Measurements from ENCODE around the gene IL31RA.
A peak's percentile ranks its signal among the peaks of the same experiment; 100 is the strongest.
"Not testable (repeated sequence)": the region's sequence is repeated elsewhere in the genome, so short reads cannot be mapped to it uniquely, and the experiment has no call there.

IL31RA gene

GRCh38 chr5:55927861-55928655 is 76.9 kb downstream of the IL31RA start:
- DNase-seq, result no peak

GRCh38 chr5:55929020-55929799 is 78.1 kb downstream of the IL31RA start:
- DNase-seq, result no peak

- DNase-seq, result no peak
Observed at GRCh38 chr5:55932700-55933099, 81.5 kb downstream of the IL31RA start.

- no peak for DNase-seq
Observed at GRCh38 chr5:55933377-55934114, 82.4 kb downstream of the IL31RA start.

- DNase-seq, result no peak
Observed at GRCh38 chr5:55934115-55934613, 83.0 kb downstream of the IL31RA start.

- DNase-seq, result no peak
Observed at GRCh38 chr5:55934720-55935119, 83.6 kb downstream of the IL31RA start.

- DNase-seq, result no peak
Observed at GRCh38 chr5:55935371-55935770, 84.2 kb downstream of the IL31RA start.

- DNase-seq, result peak; percentile 81
Observed at GRCh38 chr5:55936100-55936693, 85.0 kb downstream of the IL31RA start.

- not testable (repeated sequence) for DNase-seq
Observed at GRCh38 chr5:55937598-55937997, 86.4 kb downstream of the IL31RA start.

GRCh38 chr5:55941154-55941553 is 90.0 kb downstream of the IL31RA start:
- not testable (repeated sequence) for DNase-seq

GRCh38 chr5:55959208-55959607 is 108.1 kb downstream of the IL31RA start:
- no peak for DNase-seq

- no peak for DNase-seq
Observed at GRCh38 chr5:55960779-55961178, 109.6 kb downstream of the IL31RA start.

- no peak for DNase-seq
Observed at GRCh38 chr5:55965525-55965924, 114.4 kb downstream of the IL31RA start.

- no peak for DNase-seq
Observed at GRCh38 chr5:55966284-55966683, 115.1 kb downstream of the IL31RA start.

- no peak for DNase-seq
Observed at GRCh38 chr5:55969956-55970355, 118.8 kb downstream of the IL31RA start.

Measured in NCI-H2171 treated with DMSO at 0.1 percent for 48 hours (cell line).